Endodermal cell (in vitro differentiated cells): Measurements from ENCODE around the gene KCNV2. TPM values are rescaled to one million over a fixed set of nuclear protein-coding genes. Genes with fewer than 3 reads are reported as not detected.
"Not testable (repeated sequence)": the region's sequence is repeated elsewhere in the genome, so short reads cannot be mapped to it uniquely, and the experiment has no call there.

ENCODE experiments used
- DNase-seq: peaks from one replicate; pipeline ENCODE4 v3.0.0-alpha.2; 2017
- H3K27ac ChIP-seq: 2 replicates; pipeline ENCODE4 v1.5.1; 2013; ENCODE audit warnings: mild to moderate bottlenecking, low read depth, low read length, moderate library complexity
- H3K27me3 ChIP-seq: 2 replicates; pipeline ENCODE4 v1.6.1; 2013; ENCODE audit warnings: mild to moderate bottlenecking, low read length, moderate library complexity; ENCODE audit not compliant: insufficient read depth, control insufficient read depth, poor library complexity, severe bottlenecking
- H3K36me3 ChIP-seq: 2 replicates; pipeline ENCODE4 v1.7.0; 2013; ENCODE audit warnings: mild to moderate bottlenecking, low read length, moderate library complexity; ENCODE audit not compliant: control insufficient read depth, insufficient read depth
- H3K4me1 ChIP-seq: one replicate; pipeline ENCODE4 v1.7.0; 2013; ENCODE audit warnings: low read length; ENCODE audit not compliant: control insufficient read depth, insufficient read depth
- H3K4me3 ChIP-seq: 2 replicates; pipeline ENCODE4 v1.5.1; 2013; ENCODE audit warnings: mild to moderate bottlenecking, low read length, moderate library complexity
- H3K9ac ChIP-seq: 2 replicates; pipeline ENCODE4 v1.6.1; 2013; ENCODE audit warnings: mild to moderate bottlenecking, low read length, moderate library complexity; ENCODE audit not compliant: poor library complexity, severe bottlenecking; ENCODE audit errors: extremely low read depth
- H3K9me3 ChIP-seq: 2 replicates; pipeline ENCODE4 v1.6.1; 2013; ENCODE audit warnings: mild to moderate bottlenecking, low read length, moderate library complexity; ENCODE audit not compliant: control insufficient read depth
- H3K27ac Mint-ChIP-seq: 2 replicates; pipeline ENCODE4 v1.8.0; 2020; ENCODE audit warnings: mixed read lengths
- H3K27me3 Mint-ChIP-seq: 2 replicates; pipeline ENCODE4 v1.8.0; 2021; ENCODE audit warnings: mild to moderate bottlenecking, mixed read lengths; ENCODE audit not compliant: insufficient read depth
- H3K36me3 Mint-ChIP-seq: 2 replicates; pipeline ENCODE4 v1.8.0; 2020; ENCODE audit warnings: low read depth, mixed read lengths
- H3K4me1 Mint-ChIP-seq: 2 replicates; pipeline ENCODE4 v1.8.0; 2020; ENCODE audit warnings: mixed read lengths
- H3K4me3 Mint-ChIP-seq: 2 replicates; pipeline ENCODE4 v1.8.0; 2020; ENCODE audit warnings: mild to moderate bottlenecking, moderate library complexity, mixed read lengths
- H3K9me3 Mint-ChIP-seq: 2 replicates; pipeline ENCODE4 v1.8.0; 2020; ENCODE audit warnings: mild to moderate bottlenecking, mixed read lengths
- CTCF ChIP-seq: fragments of 200-600 bp; sonication (generic); conservative IDR thresholded peaks from 2 replicates; pipeline ENCODE4 v1.5.0; 2021; ENCODE audit warnings: antibody characterized with exemption, mild to moderate bottlenecking
- WGBS, 2 experiments: methylation state at CpG; one replicate each; pipeline versions ENCODE4 v1.1.5 to v1.1.7; 2013; ENCODE audit warnings: missing lambda C conversion rate in 2 of 2, mixed read lengths in 1 of 2; ENCODE audit not compliant: insufficient coverage in 1 of 2, insufficient read length in 1 of 2; 5-methylcytosine and 5-hydroxymethylcytosine counted together
- total RNA-seq, 2 donors: library from RNA; stranded (reverse); fragmentation: NEBNext Ultra II Directional in 1 of 2; extraction: Animal tissue kit (Norgen Biotek cat#: 25700) in 1 of 2; gene quantifications; 2 replicates in 1 of 2; 3 replicates in 1 of 2; pipeline ENCODE4 v1.2.1, GENCODE V29; 2021

Gene KCNV2
- total RNA-seq, 2 donors from 2014 or later, result 1.2 to 2.0 TPM

- DNase-seq, result peak; percentile 46
- Histone ChIP-seq H3K9me3 (no peaks in the 10 kb centered on the region), H3K4me1 (peaks cover 13% of the 10 kb centered on the region), H3K27ac (no peak overlapping the region), H3K36me3 (no peaks in the 10 kb centered on the region), H3K9ac (no peak overlapping the region), H3K27me3 (no peaks in the 10 kb centered on the region), H3K4me3 (no peak overlapping the region)
- 48 to 50% methylated on average over 1 to 10 of the region's 10 CpGs for WGBS, 2 experiments
- Mint-ChIP-seq H3K27ac (peak overlapping the region; percentile 18), H3K9me3 (no peaks in the 10 kb centered on the region), H3K36me3 (no peaks in the 10 kb centered on the region), H3K4me3 (peak overlapping the region; percentile 6), H3K27me3 (no peaks in the 10 kb centered on the region), H3K4me1 (peaks cover 38% of the 10 kb centered on the region)
- no peak for TF ChIP-seq CTCF
Measured at GRCh38 chr9:2700909-2701550, 16.3 kb upstream of the KCNV2 start.

GRCh38 chr9:2704504-2704903 is 12.8 kb upstream of the KCNV2 start:
- H3K4me1 Mint-ChIP-seq, result peaks cover 29% of the 10 kb centered on the region
- Histone ChIP-seq H3K9me3 (no peaks in the 10 kb centered on the region), H3K4me3 (no peak overlapping the region), H3K27ac (no peak overlapping the region), H3K27me3 (no peaks in the 10 kb centered on the region), H3K9ac (no peak overlapping the region), H3K4me1 (peaks cover 10% of the 10 kb centered on the region), H3K36me3 (no peaks in the 10 kb centered on the region)
- no peaks in the 10 kb centered on the region for H3K9me3 Mint-ChIP-seq
- H3K27ac Mint-ChIP-seq, result no peak overlapping the region
- no peak for DNase-seq
- TF ChIP-seq CTCF, result no peak
- H3K36me3 Mint-ChIP-seq, result peaks cover 3% of the 10 kb centered on the region
- no peaks in the 10 kb centered on the region for H3K27me3 Mint-ChIP-seq
- H3K4me3 Mint-ChIP-seq, result no peak overlapping the region

GRCh38 chr9:2707256-2707655 is 10.1 kb upstream of the KCNV2 start:
- H3K27me3 Mint-ChIP-seq, H3K4me3 Mint-ChIP-seq, H3K9me3 Mint-ChIP-seq, H3K27ac ChIP-seq, DNase-seq, H3K4me3 ChIP-seq, H3K27me3 ChIP-seq, H3K27ac Mint-ChIP-seq, H3K36me3 Mint-ChIP-seq, H3K9me3 ChIP-seq, H3K4me1 ChIP-seq, H3K9ac ChIP-seq, H3K36me3 ChIP-seq: not testable (repeated sequence)
- 100% methylated on average over 2 of the region's 3 CpGs; no CpG with 5 or more reads in 1 of the 2 experiments for WGBS, 2 experiments
- peaks cover 18% of the 10 kb centered on the region for H3K4me1 Mint-ChIP-seq

- H3K27ac ChIP-seq, result peak overlapping the region; percentile 24
- peaks cover 6% of the 10 kb centered on the region for H3K36me3 Mint-ChIP-seq
- H3K4me1 ChIP-seq, result peaks cover 3% of the 10 kb centered on the region
- no peak overlapping the region for H3K9ac ChIP-seq
- peaks cover 4% of the 10 kb centered on the region for H3K9me3 Mint-ChIP-seq
- H3K4me1 Mint-ChIP-seq, result peaks cover 14% of the 10 kb centered on the region
- no peaks in the 10 kb centered on the region for H3K9me3 ChIP-seq
- H3K27me3 ChIP-seq, result no peaks in the 10 kb centered on the region
- no peak overlapping the region for H3K4me3 Mint-ChIP-seq
- no peak for DNase-seq
- WGBS, 2 experiments, result 70 to 74% methylated on average over 2 of the region's 2 CpGs
- no peak for TF ChIP-seq CTCF
- H3K4me3 ChIP-seq, result no peak overlapping the region
- no peak overlapping the region for H3K27ac Mint-ChIP-seq
- no peaks in the 10 kb centered on the region for H3K36me3 ChIP-seq
- no peaks in the 10 kb centered on the region for H3K27me3 Mint-ChIP-seq
Measured at GRCh38 chr9:2709645-2710101, 7.6 kb upstream of the KCNV2 start.
